ENCODE results near the gene ZNF18.

The ZNF18 gene

DNA sequence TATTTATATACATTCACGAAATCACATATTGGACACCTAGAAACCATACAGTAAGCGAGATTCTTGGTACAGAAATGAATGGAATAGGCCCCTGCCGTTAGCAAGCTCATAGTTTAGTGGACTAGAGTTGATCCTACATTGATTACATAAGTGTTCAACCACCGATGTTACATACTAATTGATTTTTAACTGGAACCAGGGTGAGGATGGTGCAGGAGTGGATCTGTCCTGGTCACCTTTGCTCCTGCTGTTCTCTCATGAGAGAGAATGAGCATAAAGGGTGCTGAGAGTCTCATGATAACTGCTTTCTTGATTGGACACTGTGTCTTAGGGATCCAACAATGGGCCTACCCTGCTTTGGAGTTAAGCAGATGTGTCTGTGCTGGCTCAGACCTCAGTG is 37.3 kb upstream of the ZNF18 start:
- TF ChIP-seq, protein P1, sequence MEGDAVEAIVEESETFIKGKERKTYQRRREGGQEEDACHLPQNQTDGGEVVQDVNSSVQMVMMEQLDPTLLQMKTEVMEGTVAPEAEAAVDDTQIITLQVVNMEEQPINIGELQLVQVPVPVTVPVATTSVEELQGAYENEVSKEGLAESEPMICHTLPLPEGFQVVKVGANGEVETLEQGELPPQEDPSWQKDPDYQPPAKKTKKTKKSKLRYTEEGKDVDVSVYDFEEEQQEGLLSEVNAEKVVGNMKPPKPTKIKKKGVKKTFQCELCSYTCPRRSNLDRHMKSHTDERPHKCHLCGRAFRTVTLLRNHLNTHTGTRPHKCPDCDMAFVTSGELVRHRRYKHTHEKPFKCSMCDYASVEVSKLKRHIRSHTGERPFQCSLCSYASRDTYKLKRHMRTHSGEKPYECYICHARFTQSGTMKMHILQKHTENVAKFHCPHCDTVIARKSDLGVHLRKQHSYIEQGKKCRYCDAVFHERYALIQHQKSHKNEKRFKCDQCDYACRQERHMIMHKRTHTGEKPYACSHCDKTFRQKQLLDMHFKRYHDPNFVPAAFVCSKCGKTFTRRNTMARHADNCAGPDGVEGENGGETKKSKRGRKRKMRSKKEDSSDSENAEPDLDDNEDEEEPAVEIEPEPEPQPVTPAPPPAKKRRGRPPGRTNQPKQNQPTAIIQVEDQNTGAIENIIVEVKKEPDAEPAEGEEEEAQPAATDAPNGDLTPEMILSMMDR (IDR thresholded peaks at IDR 0.05) = no peak

DNA sequence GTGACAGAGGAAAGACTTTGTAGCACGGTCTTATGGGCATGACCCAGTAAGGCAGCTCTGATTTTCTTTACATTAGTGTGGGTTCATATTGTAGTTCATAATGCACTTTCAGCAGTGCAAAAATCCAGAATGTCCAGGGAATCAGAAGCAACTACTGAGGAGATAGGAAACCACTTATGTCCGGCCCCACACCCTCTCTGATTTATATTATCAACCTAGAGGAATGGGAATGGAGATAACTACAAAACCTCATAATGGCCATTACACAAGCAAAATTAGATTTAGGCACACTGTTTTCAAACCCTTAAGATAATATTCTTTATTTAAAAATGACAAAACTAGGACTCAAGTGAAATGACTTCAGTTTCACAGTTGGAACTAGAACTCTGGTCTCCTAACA is 31.3 kb upstream of the ZNF18 start:
- TF ChIP-seq, protein P1 (IDR thresholded peaks at IDR 0.05) = no peak

DNA sequence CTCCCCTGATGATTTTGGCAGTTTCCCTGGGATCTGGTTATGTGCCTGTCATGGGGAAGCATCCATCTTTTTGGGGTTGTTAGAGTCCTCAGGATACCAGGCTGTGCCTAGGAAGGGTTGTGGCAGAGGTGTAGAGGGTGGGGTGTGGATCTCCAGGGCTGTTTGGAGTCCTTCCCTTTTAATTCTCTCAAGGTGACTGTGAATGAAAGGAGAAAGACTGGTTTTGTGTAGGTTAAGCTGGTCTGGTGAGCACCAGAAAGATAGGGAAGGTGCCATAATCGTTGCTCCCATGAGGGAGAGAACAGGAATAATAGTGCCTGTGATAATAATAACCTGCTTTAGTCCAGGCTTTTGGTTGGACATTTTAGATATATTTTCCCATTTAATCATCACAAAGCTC is 30.4 kb upstream of the ZNF18 start:
- TF ChIP-seq, protein P1 (IDR thresholded peaks at IDR 0.05) = no peak

DNA sequence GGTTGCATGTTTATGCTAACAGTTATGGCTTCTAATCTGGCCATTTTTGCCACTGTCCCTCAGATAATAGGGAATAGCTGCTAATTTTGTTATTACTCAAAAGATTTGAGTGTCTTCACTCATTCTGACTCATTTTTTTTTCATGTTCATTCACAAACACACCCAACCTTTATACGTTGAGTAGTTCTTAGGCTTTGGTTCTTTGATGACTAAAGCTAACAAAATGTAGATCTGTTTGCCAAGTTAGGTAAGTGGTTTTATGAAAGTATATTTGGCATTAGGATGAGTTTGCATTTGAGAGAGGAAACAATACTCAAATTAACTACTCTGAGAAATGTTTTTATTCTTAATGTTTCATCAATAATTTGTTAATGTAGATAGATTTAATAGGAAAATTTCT is 27.1 kb upstream of the ZNF18 start:
- TF ChIP-seq, protein P1 (IDR thresholded peaks at IDR 0.05) = no peak

DNA sequence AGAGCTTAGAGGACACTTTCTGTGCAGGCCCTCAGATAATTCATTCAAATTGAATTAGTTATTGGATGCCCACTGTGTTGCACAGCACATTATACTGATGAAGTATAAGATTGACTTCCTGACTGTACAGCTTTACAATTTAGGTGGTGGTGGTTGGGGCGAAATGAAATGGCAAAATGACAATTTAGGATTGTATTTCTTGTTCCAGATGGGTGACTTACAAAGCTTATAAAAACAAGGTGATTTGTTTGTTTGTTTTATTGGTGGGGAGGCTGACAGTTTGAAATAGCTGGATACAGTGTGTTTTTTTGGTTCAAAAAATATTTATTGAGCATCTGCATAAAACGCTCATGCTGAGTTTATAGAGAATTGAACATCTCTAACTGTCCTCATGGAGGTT is 25.0 kb upstream of the ZNF18 start:
- TF ChIP-seq, protein P1 (IDR thresholded peaks at IDR 0.05) = no peak

DNA sequence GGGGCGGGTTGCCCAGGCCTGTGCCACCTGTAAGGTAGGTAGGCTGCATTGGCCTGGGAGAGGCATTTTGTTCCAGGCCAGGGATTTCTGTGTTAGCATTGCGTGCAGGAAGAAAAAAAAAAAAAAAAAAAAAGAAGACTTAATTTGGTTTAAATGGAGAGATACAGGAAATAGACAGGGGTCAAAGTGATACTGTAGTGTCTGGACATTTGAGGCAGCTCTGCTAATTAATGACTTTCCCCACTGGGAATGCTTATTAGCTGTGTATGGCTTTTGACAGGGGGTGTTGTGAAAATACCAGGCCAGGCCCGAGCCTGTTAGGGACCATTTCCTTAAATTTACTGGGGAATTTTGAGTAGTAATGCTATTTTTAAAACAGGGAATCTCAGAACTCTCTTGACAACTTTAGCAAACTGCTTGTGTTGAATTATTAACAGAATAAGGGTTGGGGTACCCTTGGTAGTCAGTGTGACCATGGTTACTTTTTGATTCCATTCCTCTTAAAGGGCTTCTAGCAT is 24.4 kb upstream of the ZNF18 start:
- TF ChIP-seq, protein P1 (IDR thresholded peaks at IDR 0.05) = no peak

DNA sequence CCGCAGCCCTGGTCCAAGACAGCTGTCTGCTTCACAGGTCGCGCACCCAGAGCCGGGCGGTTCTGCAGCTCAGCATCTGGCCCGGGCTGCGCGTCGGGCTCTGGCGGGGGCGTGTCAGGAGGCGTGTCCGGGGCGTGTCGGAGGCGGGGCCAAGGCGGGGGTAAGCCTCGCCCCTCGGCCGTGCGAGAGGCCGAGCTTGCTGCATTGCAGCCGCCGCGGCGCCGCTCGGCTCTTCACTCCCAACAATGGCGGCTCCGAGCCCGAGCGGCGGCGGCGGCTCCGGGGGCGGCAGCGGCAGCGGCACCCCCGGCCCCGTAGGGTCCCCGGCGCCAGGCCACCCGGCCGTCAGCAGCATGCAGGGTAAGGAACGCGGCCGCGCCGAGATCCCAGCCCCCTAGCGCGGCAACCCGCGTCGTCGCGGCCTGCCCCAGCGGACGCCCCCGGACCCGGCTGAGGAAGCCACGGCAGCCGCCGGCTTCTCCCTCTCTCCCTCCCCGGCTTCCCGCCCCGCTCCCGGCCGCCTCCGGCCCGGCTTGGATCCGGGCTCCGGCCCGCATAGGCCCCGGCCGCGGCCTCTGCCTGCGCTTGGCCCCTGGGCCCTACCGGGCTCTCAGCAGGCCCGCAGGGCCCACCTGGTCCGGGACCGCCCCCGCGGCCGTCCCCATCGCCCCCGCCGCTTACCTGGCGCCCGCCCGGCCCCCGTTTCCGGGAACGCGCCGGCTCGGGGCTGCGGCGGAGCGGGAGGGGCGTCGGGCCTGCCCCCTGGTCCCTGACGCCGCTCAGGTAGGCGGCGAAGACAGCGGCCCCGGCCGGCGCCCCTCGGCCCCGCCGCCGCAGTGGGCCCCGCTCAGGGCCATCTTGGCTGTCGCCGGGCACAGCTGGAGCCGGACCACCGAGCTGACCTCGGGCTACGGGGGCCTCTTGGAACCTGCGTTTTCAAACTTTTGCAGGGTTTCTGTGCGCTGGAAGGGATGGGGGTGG is 23.7 kb upstream of the ZNF18 start, which contains the start of gene MAP2K4:
TSS of gene MAP2K4 (plus strand) at position 236 of the 981 bp plus-strand sequence. CDS start at position 246, 10 bp downstream.
- TF ChIP-seq, protein P1 (IDR thresholded peaks at IDR 0.05) = no peak
